A673 (cell line): Measurements from ENCODE around the gene ST6GALNAC3. TPM values are rescaled to one million over a fixed set of nuclear protein-coding genes. Genes with fewer than 3 reads are reported as not detected.

Experiments
- BruUV-seq: library from RNA; stranded (reverse); fragments of 400-500 nt; replicated peaks from 2 replicates; lab custom pipeline; 2021; lab: Mats Ljungman, UMichigan
- CTCF ChIA-PET: fragments of 300-600 bp; sonication (Branson Sonifier 250); formaldehyde crosslinking; loops from one replicate; lab custom pipeline; 2022; ENCODE audit warnings: antibody characterized with exemption; lab: Charles Lee
- POLR2A ChIA-PET: fragments of 300-600 bp; sonication (Branson Sonifier 250); formaldehyde crosslinking; loops from one replicate; lab custom pipeline; 2022; ENCODE audit warnings: antibody characterized with exemption; ENCODE audit not compliant: low non-redundant PET; lab: Charles Lee
- DNase-seq: peaks from one replicate; pipeline ENCODE4 v3.0.0-alpha.2; 2015; ENCODE audit warnings: low spot score
- H3K27ac ChIP-seq: fragments of 200-600 bp; sonication (generic); 2 replicates; pipeline ENCODE4 v1.5.1; 2016; ENCODE audit warnings: mixed run types, low read depth, mild to moderate bottlenecking, mixed read lengths, antibody characterized with exemption, low read length; ENCODE audit not compliant: poor library complexity, severe bottlenecking
- H3K27me3 ChIP-seq: fragments of 200-600 bp; sonication (generic); replicated peaks from 2 replicates; pipeline ENCODE4 v1.6.1; 2017; ENCODE audit warnings: mixed run types, low read depth, mild to moderate bottlenecking, mixed read lengths, antibody characterized with exemption, low read length; ENCODE audit not compliant: insufficient read depth, poor library complexity
- H3K36me3 ChIP-seq: fragments of 200-600 bp; sonication (generic); 2 replicates; pipeline ENCODE4 v1.6.1; 2016; ENCODE audit warnings: mixed run types, mild to moderate bottlenecking, mixed read lengths, antibody characterized with exemption, low read length; ENCODE audit not compliant: insufficient read depth, poor library complexity, severe bottlenecking
- H3K4me1 ChIP-seq: fragments of 200-600 bp; sonication (generic); 2 replicates; pipeline ENCODE4 v1.6.1; 2017; ENCODE audit warnings: mixed run types, mild to moderate bottlenecking, mixed read lengths, antibody characterized with exemption, low read length; ENCODE audit not compliant: insufficient read depth, poor library complexity, severe bottlenecking
- H3K4me3 ChIP-seq: fragments of 200-600 bp; sonication (generic); 2 replicates; pipeline ENCODE4 v1.5.1; 2016; ENCODE audit warnings: low read depth, mixed run types, mild to moderate bottlenecking, mixed read lengths, low read length; ENCODE audit not compliant: poor library complexity, severe bottlenecking
- H3K9me3 ChIP-seq: fragments of 200-600 bp; sonication (generic); 2 replicates; pipeline ENCODE4 v1.6.1; 2016; ENCODE audit warnings: mixed run types, low read depth, mild to moderate bottlenecking, mixed read lengths, antibody characterized with exemption, low read length; ENCODE audit not compliant: poor library complexity, severe bottlenecking
- CTCF ChIP-seq: fragments of 300-800, 200-600 bp; sonication (generic); conservative IDR thresholded peaks from 2 replicates; pipeline ENCODE4 v1.5.1; 2017; ENCODE audit warnings: low read depth, mild to moderate bottlenecking, antibody characterized with exemption, low read length, moderate library complexity, mixed read lengths
- EZH2 ChIP-seq: fragments of 200-600 bp; sonication (generic); IDR thresholded peaks from 2 replicates; pipeline ENCODE4 v1.6.1; 2017; ENCODE audit warnings: borderline replicate concordance, low read depth, mild to moderate bottlenecking, mixed read lengths, antibody characterized with exemption, low read length; ENCODE audit not compliant: poor library complexity, severe bottlenecking
- intact Hi-C: fragments of 100-400 bp; cut with micrococcal nuclease; formaldehyde crosslinking; loops from one replicate; pipeline ENCODE4 v1.10.0; 2022; ENCODE audit not compliant: unreplicated experiment
- total RNA-seq: library from RNA; stranded (reverse); gene quantifications from 2 replicates; pipeline ENCODE4 v1.2.3, GENCODE V29; 2021

ST6GALNAC3 gene
- total RNA-seq, 1 experiment from 2014 or later = 1.2 TPM

- H3K9me3 ChIP-seq = no peaks in the 10 kb centered on the region
- no peaks in the 10 kb centered on the region for H3K4me1 ChIP-seq
- H3K36me3 ChIP-seq = no peaks in the 10 kb centered on the region
- intact Hi-C loops = loop anchor here (10.0 kb wide), 1 partner anchor 135 kb away; no protein-coding TSS in a partner anchor
- POLR2A ChIA-PET = no interaction called here
- no peak overlapping the region for H3K27ac ChIP-seq
- CTCF ChIA-PET = no interaction called here
- BruUV-seq = no TSS peak
- no peak for DNase-seq
- H3K27me3 ChIP-seq = no peaks in the 10 kb centered on the region
- no peak overlapping the region for H3K4me3 ChIP-seq
- no peak for TF ChIP-seq CTCF
- no peak for TF ChIP-seq EZH2
Observed at GRCh38 chr1:76129731-76130130, 55.2 kb downstream of the ST6GALNAC3 start.

- no peaks in the 10 kb centered on the region for H3K4me1 ChIP-seq
- BruUV-seq = no TSS peak
- DNase-seq = no peak
- ChIA-PET CTCF (no interaction called here), POLR2A (no interaction called here)
- intact Hi-C loops = no loop called here
- H3K4me3 ChIP-seq = no peak overlapping the region
- H3K9me3 ChIP-seq = no peaks in the 10 kb centered on the region
- TF ChIP-seq CTCF (no peak), EZH2 (no peak)
- no peaks in the 10 kb centered on the region for H3K27me3 ChIP-seq
- no peaks in the 10 kb centered on the region for H3K36me3 ChIP-seq
- H3K27ac ChIP-seq = no peak overlapping the region
Observed at GRCh38 chr1:76130992-76131391, 56.4 kb downstream of the ST6GALNAC3 start.

- Histone ChIP-seq H3K4me3 (no peak overlapping the region), H3K27me3 (no peaks in the 10 kb centered on the region), H3K27ac (no peak overlapping the region), H3K9me3 (no peaks in the 10 kb centered on the region), H3K36me3 (no peaks in the 10 kb centered on the region), H3K4me1 (no peaks in the 10 kb centered on the region)
- DNase-seq = no peak
- intact Hi-C loops = no loop called here
- ChIA-PET CTCF (no interaction called here), POLR2A (no interaction called here)
- no peak for TF ChIP-seq CTCF
- no peak for TF ChIP-seq EZH2
- BruUV-seq = no TSS peak
Observed at GRCh38 chr1:76133977-76134376, 59.4 kb downstream of the ST6GALNAC3 start.
